GM21619 (cell line): Measurements from ENCODE around the gene MAPT.
"Not testable (repeated sequence)": the region's sequence is repeated elsewhere in the genome, so short reads cannot be mapped to it uniquely, and the experiment has no call there.

ENCODE experiments used
- ATAC-seq: cut with Tn5 transposase; IDR thresholded peaks from one replicate; pipeline ENCODE4 v1.9.1; 2021; ENCODE audit not compliant: unreplicated experiment

The MAPT gene

GRCh38 chr17:45861165-45861564 is 33.2 kb upstream of the MAPT start:
- no peak for ATAC-seq

DNA sequence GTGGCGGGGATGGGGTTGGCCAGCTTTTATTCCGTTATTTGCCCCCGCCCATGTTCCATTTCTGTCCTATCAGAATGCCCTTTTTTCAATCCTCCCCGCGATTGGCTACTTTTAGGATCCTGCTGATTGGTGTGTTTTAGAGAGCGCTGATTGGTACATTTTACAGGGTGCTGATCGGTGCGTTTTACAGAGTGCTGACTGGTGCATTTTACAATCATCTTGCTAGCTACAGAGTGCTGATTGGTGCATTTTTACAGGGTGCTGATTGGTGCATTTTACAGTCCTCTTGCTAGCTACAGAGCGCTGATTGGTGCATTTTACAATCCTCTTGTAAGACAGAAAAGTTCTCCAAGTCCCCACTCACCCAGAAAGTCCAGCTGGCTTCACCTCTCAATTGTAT is 32.2 kb upstream of the MAPT start:
- ATAC-seq: not testable (repeated sequence)

GRCh38 chr17:45863857-45864654 is 30.3 kb upstream of the MAPT start:
- ATAC-seq: no peak

DNA sequence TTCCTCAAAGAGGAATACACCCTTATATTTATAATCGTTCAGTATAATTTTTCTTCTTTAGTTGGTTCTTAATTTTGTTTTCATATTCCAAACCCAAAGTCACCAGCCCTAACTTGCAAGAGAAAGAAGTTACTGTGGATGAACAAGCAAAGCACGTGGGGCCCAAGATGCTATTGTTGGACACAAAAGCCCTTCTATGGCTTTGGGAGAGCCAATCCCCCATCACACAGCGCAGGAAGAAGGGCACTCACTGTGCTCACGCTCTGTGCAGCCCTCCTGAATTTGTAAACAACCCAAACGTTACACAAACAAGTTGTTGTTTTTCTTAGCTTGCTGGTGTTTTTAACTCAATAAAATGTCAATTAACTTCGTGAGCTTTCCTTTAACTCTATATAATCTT is 27.2 kb upstream of the MAPT start:
- ATAC-seq: no peak

DNA sequence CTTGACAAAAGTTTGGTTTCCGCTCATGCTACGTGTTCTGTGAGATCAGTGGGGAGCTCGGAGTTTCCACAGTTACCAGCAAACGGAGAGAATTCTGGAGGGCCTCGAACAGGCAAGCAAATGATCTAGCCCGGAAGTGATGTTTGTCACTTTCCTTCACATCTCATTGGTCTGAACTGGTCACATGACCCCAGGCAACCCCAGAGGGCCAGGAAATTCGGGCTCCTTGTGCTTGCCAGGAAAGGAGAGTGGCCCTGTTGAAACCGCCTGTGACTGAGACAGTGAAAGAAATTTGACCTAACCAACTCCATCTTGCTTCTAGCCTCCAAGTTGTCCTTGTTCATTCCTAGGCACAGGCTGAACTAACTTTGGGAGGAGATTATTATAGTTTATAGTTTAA is 26.7 kb upstream of the MAPT start:
- no peak for ATAC-seq

- ATAC-seq: no peak
Measured at GRCh38 chr17:45868276-45868675, 26.1 kb upstream of the MAPT start.

GRCh38 chr17:45869676-45870341 is 24.5 kb upstream of the MAPT start:
- ATAC-seq: no peak

DNA sequence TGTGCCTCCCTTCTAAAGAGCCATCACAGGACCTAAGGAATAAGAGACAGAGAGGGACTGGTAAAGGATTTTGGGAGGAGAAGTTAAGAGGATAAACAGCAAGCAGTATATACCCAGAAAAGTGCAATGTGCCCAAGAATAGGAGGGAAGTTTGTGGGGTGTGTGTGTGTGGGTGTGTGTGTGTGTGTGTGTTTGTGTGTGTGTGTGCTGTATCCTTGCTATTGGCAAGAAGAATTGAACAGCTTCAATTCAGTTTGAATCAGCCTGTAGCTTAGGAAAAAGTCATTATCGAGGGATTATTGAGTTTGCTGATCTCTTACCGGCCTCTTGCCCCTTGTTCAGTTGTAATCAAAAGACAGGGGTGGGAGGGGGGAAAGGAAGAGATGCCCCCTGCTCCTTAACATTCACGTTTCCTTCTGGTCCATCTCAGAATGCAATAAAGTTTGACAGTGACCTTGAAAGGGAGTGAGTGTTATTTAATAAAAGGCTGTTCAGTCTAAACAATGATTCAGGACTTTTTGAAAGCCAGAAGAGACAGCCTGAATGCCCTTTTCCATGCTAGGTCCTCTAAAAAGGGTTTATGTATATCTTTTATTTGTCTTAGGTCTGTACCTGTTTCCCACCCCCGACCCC is 23.9 kb upstream of the MAPT start:
- ATAC-seq: no peak

- ATAC-seq: no peak
Measured at GRCh38 chr17:45871718-45872117, 22.6 kb upstream of the MAPT start.

GRCh38 chr17:45873728-45874127 is 20.6 kb upstream of the MAPT start:
- ATAC-seq: no peak

DNA sequence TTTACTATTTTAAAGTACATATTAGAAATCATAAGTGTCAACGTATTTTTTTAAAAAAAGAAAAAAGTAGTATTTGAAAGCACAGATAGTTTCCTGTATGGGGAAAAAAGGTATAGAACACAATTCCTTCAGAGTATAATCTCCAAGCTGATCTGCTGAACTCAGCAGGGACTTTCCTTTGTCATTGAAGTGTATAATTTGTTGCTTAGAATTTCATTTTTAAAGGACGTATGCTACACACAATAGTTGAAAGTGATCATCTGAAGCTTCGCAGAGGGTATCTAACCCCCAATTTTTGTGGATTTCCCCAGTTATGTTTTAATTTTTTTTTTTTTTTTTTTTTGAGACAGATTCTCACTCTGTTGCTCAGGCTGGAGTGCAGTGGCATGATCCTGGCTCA is 20.2 kb upstream of the MAPT start:
- no peak for ATAC-seq

DNA sequence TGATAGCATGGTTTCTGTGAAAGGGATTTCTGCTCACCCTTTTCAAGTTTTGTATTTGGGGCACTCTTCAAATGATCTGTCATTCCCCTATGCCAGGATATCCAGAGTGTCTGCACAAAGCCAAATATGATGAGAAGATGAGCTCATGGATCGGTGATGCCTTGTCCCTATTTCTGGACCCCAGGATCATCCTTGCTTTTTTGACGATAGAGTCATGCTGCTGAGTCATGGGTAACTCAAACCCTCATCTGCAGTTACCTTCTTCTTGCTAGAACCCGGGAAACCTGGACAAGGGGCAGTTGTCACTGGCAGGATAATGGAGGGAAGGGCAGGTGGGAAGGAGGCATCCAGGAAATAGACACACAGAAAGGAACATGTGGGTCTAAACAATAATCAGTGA is 17.8 kb upstream of the MAPT start:
- ATAC-seq: no peak

DNA sequence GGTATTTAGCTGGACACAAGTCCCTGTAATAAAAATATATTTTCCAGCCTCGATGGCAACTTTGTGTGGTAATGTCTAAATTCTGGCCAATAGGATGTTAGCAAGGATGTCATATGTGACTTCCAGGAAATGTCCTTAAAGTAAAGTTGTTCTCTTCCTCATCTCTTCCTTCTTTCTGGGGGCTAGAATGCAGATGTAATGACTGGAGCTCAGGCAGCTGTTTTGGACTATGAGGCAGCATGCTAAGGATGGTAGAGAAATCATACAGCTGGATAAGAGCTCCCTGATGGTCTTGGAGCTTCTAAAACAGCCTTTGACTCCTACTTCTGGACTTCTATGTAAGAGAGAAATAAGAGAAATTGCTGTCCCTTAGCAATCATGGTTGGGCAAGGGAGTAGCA is 16.9 kb upstream of the MAPT start:
- no peak for ATAC-seq

GRCh38 chr17:45883063-45883462 is 11.3 kb upstream of the MAPT start:
- ATAC-seq: no peak

- ATAC-seq: no peak
Measured at GRCh38 chr17:45886852-45887251, 7.5 kb upstream of the MAPT start.

DNA sequence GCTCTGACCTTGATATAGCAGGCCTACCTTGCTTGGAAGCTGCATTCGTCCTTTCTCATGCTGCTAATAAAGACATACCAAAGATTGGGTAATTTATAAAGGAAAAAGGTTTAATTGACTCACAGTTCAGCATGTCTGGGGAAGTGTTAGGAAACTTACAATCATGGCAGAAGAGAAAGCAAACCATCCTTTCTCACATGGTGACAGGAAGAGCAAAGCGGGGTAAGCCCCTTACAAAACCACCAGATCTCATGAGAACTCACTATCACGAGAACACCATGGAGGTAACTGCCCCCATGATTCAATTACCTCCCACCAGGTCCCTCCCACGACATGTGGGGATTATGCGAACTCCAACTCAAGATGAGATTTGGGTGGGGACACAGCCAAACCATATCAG is 6.0 kb upstream of the MAPT start:
- ATAC-seq: no peak

DNA sequence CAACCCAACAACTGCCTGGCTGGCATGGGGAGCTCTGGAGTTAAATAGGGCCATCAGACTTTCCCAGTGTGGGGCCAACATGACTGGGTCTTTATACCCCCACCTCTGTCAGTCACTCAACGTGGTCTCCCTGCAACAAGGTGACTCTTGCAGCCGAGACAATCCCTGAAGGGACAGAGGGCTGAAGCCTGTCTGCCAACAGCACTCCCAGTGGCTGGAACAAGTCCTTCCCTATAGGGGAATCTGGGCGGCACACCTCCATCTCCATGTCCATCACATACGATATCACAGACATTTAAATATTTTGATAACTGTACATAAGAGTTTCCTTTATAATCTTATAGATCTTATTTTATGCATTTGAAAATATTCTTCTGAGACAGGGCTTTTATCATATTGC is 4.8 kb upstream of the MAPT start:
- ATAC-seq: no peak

GRCh38 chr17:45893725-45894021 is 681 bp upstream of the MAPT start:
- no peak for ATAC-seq

- no peak for ATAC-seq
Measured at GRCh38 chr17:45895304-45895968, 1.1 kb downstream of the MAPT start.

GRCh38 chr17:45895969-45896785 is 1.8 kb downstream of the MAPT start:
- ATAC-seq: no peak
